AG20443 (cell line): ENCODE data around the gene VAV2.
A peak's percentile ranks its signal among the peaks of the same experiment; 100 is the strongest.

Experiments used
- DNase-seq: peaks from one replicate; pipeline ENCODE4 v3.0.0; 2012; ENCODE audit warnings: low spot score, mixed read lengths

The VAV2 gene

DNA sequence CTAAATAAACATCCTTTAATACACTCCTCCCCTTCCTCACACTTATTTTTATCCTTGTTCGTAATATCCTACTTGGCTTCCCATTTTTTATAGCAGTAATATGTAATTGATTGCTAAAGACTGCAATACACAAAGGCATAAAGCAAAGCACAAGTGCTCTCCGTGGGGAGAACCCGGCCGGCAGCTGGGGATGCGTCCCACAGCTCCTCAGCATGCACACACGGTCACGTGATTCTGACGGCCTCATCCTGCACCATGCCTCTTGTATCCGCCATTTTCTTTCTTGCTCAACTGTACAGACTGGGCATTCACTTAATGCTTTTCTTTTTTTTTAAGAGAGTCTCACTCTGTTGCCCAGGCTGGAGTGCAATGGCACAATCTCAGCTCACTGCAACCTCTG is 36.0 kb upstream of the VAV2 start:
- DNase-seq = no peak

- DNase-seq = no peak
Measured at GRCh38 chr9:134027561-134027960, 35.4 kb upstream of the VAV2 start.

GRCh38 chr9:134026981-134027380 is 34.9 kb upstream of the VAV2 start:
- DNase-seq = no peak

GRCh38 chr9:134026581-134026980 is 34.5 kb upstream of the VAV2 start:
- no peak for DNase-seq

DNA sequence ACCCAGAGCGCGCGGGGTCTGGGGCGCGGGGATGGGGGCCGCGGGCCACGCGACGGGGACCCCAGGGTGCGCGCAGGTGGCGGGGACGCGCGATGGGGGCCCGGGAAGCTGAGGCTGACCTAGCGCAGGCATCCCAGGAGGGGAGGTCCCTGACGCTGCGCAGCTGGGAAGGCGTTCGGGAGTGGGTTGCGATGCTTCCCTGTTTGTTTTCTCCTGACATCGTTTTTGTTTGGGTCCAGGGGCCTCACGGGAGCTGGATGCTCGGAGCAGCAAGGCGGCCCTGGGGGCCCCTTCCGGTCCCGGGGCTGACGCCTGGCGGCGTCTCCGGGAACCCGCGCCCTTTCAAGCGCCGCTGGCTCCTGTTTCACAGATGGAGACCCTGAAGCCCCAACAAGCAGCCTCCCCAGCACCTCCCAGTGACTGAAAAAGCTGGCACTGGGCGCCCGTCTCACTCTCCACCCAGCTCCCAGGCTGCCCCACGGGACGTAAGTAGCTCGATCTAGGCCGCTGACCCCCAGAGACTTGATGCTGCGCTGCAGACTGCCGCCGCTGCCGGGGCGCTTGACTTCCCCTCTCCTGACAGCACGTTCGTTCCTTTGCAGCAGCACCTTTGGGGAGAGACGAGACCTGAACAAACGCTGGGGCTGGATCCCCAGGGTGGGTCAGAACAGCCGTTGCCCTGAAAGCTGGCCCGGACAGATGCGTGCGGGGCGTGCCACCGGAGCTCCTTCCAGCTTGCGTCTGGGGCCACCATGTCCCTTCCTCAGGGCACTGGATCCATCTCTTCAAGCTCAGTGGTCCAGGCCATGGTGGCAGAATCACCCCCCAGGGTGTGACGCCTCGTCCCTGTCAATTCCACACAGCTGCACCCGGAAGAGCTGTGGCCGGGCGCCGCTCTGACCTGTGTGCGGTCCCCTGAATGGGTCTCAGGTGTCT is 33.8 kb upstream of the VAV2 start:
- DNase-seq = peak; percentile 64

DNA sequence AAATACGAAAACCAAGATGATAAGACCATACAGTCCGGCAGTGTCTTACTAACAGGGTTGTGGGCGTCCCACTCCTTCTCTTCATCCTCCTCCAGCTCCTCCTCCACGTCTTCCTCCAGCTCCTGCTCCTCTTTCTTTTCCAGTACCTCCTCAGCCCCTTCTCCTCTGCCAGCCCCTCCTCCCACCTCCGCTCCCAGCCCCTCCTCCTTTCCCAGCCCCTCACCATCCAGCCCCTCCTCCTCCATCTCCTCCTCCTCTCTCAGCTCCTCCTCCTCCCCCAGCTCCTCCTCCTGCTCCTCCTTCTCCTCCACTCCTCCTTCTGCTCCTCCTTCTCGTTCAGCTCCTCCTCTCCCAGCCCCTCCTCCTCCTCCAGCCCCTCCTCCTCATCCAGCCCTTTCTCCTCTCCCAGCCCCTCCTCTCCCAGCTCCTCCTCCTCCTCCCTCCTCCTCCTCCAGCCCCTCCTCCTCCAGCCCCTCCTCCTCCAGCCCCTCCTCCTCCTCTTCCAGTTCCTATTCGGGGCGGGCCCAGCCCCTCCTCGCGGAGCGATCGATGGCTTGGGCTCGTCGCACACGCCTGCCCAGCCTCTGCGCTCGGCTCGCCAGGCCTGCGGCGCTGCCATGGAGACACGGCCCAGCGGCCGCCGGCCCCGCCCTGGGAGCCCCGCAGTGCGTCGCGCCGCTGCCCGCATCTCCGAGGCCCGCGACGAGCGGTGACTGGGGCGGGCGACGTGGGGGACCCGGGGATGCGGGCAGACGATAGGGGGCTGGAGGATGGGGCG is 32.9 kb upstream of the VAV2 start, which contains the start of gene BRD3OS:
Gene BRD3OS, plus strand, starts transcription at position 654 of the 778 bp plus-strand sequence. CDS start 1,267 bp downstream, outside the sequence.
- peak; percentile 97 for DNase-seq

DNA sequence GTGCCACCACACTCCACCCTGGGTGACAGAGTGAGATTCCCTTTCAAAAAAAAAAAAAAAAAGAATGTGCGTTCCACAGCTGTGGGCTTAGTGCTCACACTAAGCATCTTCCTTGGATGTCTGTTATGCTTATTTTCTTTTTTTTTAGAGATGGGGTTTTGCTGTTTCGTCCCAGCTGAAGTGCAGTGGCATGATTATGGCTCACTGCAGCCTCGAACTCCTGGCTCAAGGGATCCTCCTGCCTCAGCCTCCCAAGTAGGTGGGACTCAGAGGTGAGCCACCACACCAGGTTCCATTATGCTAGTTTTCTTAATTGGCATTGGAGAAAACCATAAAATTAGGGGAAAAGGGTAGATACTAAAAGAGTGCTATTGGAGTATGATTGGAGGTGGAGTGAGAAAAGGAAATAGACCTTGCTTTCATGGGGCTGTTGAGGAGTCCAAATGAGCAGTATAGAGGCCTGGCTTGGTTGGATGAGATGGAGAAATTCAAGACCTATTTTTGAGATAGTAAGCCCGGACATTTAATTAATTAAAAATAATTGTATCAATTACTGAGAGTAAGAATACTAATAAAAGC is 32.2 kb upstream of the VAV2 start:
- DNase-seq = no peak

DNA sequence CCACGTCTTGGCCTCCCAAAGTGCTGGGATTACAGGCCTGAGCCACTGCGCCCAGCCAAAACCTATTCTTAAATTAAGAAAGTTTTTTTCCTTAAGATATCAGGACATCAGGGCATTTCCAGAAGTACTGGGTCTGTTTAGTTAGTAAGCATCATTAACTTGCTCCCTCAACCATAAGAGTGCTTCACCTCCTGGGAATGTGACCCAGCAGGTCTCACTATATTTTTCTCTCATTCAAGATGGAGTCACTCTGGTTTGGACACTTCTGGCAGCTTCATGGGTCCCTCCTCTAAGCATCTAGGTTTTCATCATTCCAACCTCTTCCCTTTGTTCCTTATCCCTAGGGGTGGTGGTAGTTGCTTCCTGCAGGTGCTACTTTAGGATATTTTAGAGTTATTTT is 22.8 kb upstream of the VAV2 start:
- DNase-seq = no peak

GRCh38 chr9:134011401-134011800 is 19.3 kb upstream of the VAV2 start:
- no peak for DNase-seq

- DNase-seq = peak; percentile 28
Measured at GRCh38 chr9:134010310-134011173, 18.4 kb upstream of the VAV2 start.

DNA sequence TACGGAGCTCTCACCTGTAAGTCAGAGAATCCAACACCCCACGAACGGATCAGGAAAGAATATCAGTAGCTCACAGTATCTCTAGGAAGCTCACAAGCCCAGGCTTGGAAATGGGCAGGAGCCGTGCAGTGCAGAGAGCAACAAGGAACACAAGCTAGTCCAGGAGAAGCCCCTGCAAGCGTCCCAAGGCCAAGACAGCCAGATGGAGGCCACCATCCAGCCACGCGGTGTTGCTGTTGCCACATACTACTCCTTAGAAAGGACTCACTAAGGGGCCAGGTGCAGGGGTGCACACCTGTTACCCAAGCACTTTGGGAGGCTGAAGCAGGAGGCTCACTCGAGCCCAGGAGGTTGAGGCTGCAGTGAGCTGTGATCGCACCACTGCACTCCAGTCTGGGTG is 15.4 kb upstream of the VAV2 start:
- DNase-seq = peak; percentile 1

DNA sequence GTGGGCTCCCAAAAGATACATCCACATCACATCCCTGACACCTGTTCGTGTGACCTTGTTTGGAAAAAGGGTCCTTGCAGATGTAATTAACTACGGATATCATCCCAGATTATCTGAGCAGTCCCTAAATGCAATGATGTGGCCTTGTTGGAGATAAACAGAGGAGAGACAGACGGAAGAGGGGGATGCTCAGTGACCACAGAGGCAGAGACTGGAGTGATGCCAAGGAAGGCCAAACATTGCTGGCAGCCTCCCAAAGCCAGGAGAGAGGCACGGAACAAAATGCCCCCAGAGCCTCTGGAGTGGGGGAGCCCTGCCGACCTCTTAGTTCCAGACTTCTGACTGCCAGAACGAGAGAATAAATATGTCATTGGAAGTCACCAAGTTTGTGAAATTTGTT is 15.0 kb upstream of the VAV2 start:
- no peak for DNase-seq

DNA sequence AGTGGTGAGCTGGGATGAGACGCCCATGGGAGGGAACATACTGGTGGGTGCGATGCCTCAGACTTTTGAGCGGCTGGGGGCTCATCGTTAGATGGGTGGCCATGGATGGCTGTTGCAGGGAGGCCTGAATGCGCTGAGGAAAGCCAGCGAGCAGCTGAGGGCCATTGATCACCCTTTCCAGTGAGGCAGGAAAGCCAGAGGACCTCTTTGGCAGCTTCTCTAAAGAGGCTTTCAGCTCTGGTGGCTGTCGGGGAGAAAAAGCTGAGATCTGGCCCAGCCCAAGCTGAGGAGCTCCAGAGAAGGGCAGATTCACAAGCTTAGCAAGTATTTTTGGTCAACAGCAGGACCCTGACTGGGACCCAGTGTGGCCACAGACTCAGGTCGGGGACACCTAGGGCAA is 13.3 kb upstream of the VAV2 start:
- DNase-seq = peak; percentile 4

DNA sequence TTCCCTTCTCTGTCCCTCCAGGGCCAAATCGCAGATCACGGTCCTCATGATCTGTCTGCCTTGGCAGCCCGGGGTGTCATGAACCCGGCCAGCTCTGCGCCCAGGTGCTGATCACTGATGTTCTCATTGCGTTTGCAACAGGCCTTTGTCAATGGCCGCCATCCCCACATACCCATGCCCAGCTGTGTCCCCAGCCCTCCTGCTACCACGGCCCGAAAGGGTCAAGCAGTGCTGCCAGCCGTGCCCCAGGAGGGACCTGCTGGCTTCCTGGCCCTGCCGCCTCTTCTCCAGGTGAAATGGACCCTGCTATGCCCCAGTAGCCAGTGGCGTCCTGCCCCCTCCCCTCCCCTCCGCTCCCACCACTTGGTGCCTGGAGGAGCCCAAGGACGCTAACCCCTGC is 12.8 kb upstream of the VAV2 start:
- DNase-seq = no peak

GRCh38 chr9:134004131-134004873 is 12.2 kb upstream of the VAV2 start:
- peak; percentile 7 for DNase-seq

DNA sequence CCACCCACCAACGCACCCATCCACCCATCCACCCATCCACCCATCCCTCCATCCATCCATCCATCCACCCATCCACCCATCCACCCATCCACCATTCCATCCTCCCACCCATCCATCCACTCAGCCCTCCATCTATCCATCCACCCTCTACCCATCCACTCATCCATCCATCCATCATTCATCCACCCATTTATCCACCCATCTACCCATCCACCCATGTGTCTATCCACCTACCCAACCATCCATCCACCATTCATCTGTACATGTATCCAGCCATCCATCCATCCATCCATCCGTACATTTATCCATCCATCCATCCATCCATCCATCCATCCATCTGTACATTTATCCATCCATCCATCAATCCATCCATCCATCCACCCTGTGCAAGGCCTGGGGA is 11.1 kb upstream of the VAV2 start:
- DNase-seq = no peak

DNA sequence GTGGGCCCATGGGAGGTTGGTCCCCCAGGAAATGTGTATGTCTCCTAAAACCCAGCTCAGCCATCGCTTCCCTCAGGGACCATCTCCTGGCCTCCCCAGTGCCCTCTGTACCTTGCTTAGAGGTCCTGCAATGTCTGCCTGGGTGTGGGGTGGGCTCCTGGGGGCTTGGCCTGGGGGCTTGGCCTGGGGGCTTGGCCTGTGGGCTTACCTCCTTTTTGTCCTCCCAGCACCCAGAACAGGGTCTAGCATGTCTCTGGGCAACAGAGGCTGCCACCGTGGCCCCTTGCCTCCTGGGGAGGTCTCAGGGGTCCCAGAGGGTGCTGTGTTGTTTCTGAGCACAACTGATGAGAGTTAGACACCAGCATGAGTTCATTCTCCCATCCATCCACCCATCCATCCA is 10.7 kb upstream of the VAV2 start:
- DNase-seq = no peak

- DNase-seq = peak; percentile 30
Measured at GRCh38 chr9:133999851-134000265, 7.7 kb upstream of the VAV2 start.

DNA sequence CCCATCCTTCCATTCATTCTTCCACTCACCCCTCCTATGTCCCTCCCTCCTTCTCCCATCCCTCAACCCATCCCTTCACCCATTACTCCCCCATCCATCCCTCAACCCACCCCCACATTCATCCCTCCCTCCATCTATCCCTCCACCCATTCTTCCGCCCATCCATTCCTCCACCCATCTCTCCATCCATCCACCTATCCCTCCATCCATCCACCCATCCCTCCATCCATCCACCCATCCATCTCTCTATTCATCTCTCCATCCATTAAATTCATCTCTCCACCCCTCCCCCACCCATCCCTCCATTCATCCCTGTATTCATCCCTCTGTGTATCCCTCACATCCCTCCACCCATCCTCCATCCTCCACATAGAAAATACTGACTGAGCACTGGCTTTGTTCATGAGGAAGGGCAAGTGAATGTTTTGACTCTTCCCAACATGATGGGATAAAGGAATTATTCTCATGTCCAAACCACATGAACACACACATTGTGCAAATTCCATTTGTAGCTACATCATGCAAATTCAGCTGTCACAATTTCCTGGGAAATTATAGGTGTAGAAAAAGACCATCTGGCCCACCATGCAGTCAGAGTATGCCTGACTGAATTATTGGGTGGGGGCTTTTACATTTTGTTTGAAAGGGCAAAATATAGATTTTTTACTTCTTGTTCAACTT is 6.9 kb upstream of the VAV2 start:
- peak; percentile 52 for DNase-seq

DNA sequence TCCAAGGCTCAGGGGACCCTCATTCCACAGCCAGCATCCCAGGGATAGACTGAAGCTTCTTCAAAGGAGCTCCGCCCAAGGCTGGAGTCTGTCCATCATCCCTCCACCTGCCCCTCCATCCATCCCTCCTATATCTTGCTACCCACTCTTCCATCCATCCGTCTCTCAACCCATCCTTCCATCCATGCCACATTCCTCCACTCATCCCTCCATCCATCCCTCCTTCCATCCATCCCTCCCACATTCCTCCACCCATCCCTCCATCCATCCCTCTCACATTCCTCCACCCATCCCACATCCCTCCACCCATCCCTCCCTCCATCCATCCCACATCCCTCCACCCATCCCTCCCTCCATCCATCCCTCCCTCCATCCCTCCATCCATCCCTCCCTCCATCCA is 5.5 kb upstream of the VAV2 start:
- DNase-seq = no peak
